ENCODE results near the gene TOP1. TPM values are rescaled to one million over a fixed set of nuclear protein-coding genes. Genes with fewer than 3 reads are reported as not detected.
"Not testable (repeated sequence)": the region's sequence is repeated elsewhere in the genome, so short reads cannot be mapped to it uniquely, and the experiment has no call there.

Gene TOP1
- total RNA-seq, 2 donors from 2014 or later = 78.8 to 82.5 TPM

DNA sequence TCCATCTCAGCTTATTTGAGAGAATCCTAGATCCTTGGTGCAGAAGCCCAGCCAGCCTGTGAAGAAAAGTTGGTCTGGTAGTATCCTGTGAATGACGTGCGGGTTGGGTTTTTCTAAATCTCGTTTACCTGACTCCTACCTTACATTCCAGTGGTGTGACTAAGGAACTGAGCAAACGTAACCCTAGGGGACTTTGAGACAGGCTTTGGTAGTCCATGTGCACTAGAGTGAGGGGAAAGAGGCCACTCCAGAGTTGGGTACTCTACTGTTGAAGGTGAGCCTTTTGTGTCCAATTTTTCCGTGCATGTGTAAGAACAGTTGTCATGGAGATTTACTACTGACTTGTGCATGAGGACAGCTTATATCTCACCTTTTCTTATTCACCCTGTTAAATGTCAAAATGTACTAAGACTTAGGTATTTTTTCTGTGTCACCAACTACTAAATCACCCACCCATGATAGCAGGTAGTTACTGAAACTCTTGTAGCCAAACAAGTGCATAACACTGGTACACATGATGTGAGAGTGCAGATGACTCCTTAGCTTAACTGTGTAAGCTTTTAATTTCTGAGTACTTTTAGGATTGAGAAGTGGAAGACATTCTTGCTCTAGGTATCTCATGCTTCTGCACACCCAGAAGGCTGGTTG, 82.4 kb downstream of the TOP1 start:
- H3K27me3 Mint-ChIP-seq (ENCODE audit: insufficient read depth) = no peaks in the 10 kb centered on the region
- no peak overlapping the region for H3K4me3 ChIP-seq (ENCODE audit: low read length)
- H3K27ac Mint-ChIP-seq = peak overlapping the region; percentile 74
- H3K4me1 ChIP-seq (ENCODE audit: control insufficient read depth, insufficient read depth, low read length) = peaks cover 4% of the 10 kb centered on the region
- peaks cover 9% of the 10 kb centered on the region for H3K4me1 Mint-ChIP-seq
- H3K36me3 Mint-ChIP-seq (ENCODE audit: low read depth) = peaks cover 72% of the 10 kb centered on the region
- DNase-seq = no peak
- peaks cover 88% of the 10 kb centered on the region for H3K36me3 ChIP-seq (ENCODE audit: control insufficient read depth, insufficient read depth, low read length)
- no peaks in the 10 kb centered on the region for H3K27me3 ChIP-seq (ENCODE audit: control insufficient read depth, insufficient read depth, low read length, poor library complexity, severe bottlenecking)
- no peak overlapping the region for H3K9ac ChIP-seq (ENCODE audit: extremely low read depth, low read length, poor library complexity, severe bottlenecking)
- 82 to 84% methylated on average over 5 of the region's 5 CpGs for WGBS, 2 experiments (ENCODE audit: insufficient coverage in 1 of 2, insufficient read length in 1 of 2)
- H3K27ac ChIP-seq (ENCODE audit: low read depth, low read length) = no peak overlapping the region
- H3K9me3 ChIP-seq (ENCODE audit: control insufficient read depth, low read length) = no peaks in the 10 kb centered on the region
- H3K9me3 Mint-ChIP-seq = no peaks in the 10 kb centered on the region
- TF ChIP-seq, protein P1, sequence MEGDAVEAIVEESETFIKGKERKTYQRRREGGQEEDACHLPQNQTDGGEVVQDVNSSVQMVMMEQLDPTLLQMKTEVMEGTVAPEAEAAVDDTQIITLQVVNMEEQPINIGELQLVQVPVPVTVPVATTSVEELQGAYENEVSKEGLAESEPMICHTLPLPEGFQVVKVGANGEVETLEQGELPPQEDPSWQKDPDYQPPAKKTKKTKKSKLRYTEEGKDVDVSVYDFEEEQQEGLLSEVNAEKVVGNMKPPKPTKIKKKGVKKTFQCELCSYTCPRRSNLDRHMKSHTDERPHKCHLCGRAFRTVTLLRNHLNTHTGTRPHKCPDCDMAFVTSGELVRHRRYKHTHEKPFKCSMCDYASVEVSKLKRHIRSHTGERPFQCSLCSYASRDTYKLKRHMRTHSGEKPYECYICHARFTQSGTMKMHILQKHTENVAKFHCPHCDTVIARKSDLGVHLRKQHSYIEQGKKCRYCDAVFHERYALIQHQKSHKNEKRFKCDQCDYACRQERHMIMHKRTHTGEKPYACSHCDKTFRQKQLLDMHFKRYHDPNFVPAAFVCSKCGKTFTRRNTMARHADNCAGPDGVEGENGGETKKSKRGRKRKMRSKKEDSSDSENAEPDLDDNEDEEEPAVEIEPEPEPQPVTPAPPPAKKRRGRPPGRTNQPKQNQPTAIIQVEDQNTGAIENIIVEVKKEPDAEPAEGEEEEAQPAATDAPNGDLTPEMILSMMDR (conservative IDR thresholded peaks at IDR 0.05) = no peak
- no peak overlapping the region for H3K4me3 Mint-ChIP-seq

DNA sequence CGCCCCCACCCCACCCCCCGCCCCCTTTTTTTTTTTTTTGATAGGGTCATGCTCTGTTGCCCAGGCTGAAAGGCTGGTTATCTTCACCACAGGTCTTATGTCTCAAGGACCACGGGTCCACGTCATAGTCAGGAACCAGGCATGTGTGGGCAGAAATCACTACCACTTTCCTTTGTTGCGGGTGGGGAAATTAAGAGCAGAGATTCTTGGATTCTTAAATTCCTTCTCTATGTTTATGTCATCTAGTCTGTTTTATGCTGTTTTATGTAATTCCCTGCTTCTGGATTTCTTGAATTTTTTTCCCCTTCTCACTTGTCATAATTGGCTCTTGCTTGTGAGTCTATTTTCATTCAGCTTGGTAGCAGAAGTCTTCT, 82.9 kb downstream of the TOP1 start:
- no peaks in the 10 kb centered on the region for H3K27me3 ChIP-seq (ENCODE audit: control insufficient read depth, insufficient read depth, low read length, poor library complexity, severe bottlenecking)
- WGBS, 2 experiments (ENCODE audit: insufficient coverage in 1 of 2, insufficient read length in 1 of 2) = 96 to 100% methylated on average over 1 to 4 of the region's 5 CpGs
- DNase-seq = no peak
- peaks cover 88% of the 10 kb centered on the region for H3K36me3 ChIP-seq (ENCODE audit: control insufficient read depth, insufficient read depth, low read length)
- peaks cover 4% of the 10 kb centered on the region for H3K4me1 ChIP-seq (ENCODE audit: control insufficient read depth, insufficient read depth, low read length)
- Mint-ChIP-seq H3K9me3 (no peaks in the 10 kb centered on the region), H3K27me3 (ENCODE audit: insufficient read depth) (no peaks in the 10 kb centered on the region), H3K36me3 (ENCODE audit: low read depth) (peaks cover 77% of the 10 kb centered on the region), H3K27ac (peak overlapping the region; percentile 20), H3K4me1 (peaks cover 9% of the 10 kb centered on the region), H3K4me3 (no peak overlapping the region)
- H3K9me3 ChIP-seq (ENCODE audit: control insufficient read depth, low read length) = no peaks in the 10 kb centered on the region
- H3K4me3 ChIP-seq (ENCODE audit: low read length) = no peak overlapping the region
- TF ChIP-seq, protein P1 (conservative IDR thresholded peaks at IDR 0.05) = no peak
- H3K27ac ChIP-seq (ENCODE audit: low read depth, low read length) = no peak overlapping the region
- no peak overlapping the region for H3K9ac ChIP-seq (ENCODE audit: extremely low read depth, low read length, poor library complexity, severe bottlenecking)

GRCh38 chr20:41116282-41116956, 87.8 kb downstream of the TOP1 start:
- Mint-ChIP-seq H3K4me1 (no peaks in the 10 kb centered on the region), H3K27ac (no peak overlapping the region), H3K9me3 (no peaks in the 10 kb centered on the region), H3K27me3 (ENCODE audit: insufficient read depth) (no peaks in the 10 kb centered on the region), H3K36me3 (ENCODE audit: low read depth) (peaks cover 84% of the 10 kb centered on the region), H3K4me3 (no peak overlapping the region)
- TF ChIP-seq, protein P1 (conservative IDR thresholded peaks at IDR 0.05) = no peak
- no peak overlapping the region for H3K4me3 ChIP-seq (ENCODE audit: low read length)
- 95 to 98% methylated on average over 4 to 6 of the region's 6 CpGs for WGBS, 2 experiments (ENCODE audit: insufficient coverage in 1 of 2, insufficient read length in 1 of 2)
- peaks cover 92% of the 10 kb centered on the region for H3K36me3 ChIP-seq (ENCODE audit: control insufficient read depth, insufficient read depth, low read length)
- no peak overlapping the region for H3K27ac ChIP-seq (ENCODE audit: low read depth, low read length)
- H3K4me1 ChIP-seq (ENCODE audit: control insufficient read depth, insufficient read depth, low read length) = no peaks in the 10 kb centered on the region
- no peak for DNase-seq
- H3K9me3 ChIP-seq (ENCODE audit: control insufficient read depth, low read length) = no peaks in the 10 kb centered on the region
- H3K9ac ChIP-seq (ENCODE audit: extremely low read depth, low read length, poor library complexity, severe bottlenecking) = no peak overlapping the region
- no peaks in the 10 kb centered on the region for H3K27me3 ChIP-seq (ENCODE audit: control insufficient read depth, insufficient read depth, low read length, poor library complexity, severe bottlenecking)

- not testable (repeated sequence) for H3K27me3 Mint-ChIP-seq (ENCODE audit: insufficient read depth); H3K9ac ChIP-seq (ENCODE audit: extremely low read depth, low read length, poor library complexity, severe bottlenecking); H3K27me3 ChIP-seq (ENCODE audit: control insufficient read depth, insufficient read depth, low read length, poor library complexity, severe bottlenecking); H3K9me3 Mint-ChIP-seq; H3K4me1 ChIP-seq (ENCODE audit: control insufficient read depth, insufficient read depth, low read length); H3K4me3 Mint-ChIP-seq; H3K9me3 ChIP-seq (ENCODE audit: control insufficient read depth, low read length); H3K27ac Mint-ChIP-seq; H3K27ac ChIP-seq (ENCODE audit: low read depth, low read length); H3K4me3 ChIP-seq (ENCODE audit: low read length); DNase-seq; H3K4me1 Mint-ChIP-seq
- peaks cover 83% of the 10 kb centered on the region for H3K36me3 Mint-ChIP-seq (ENCODE audit: low read depth)
- 91 to 94% methylated on average over 6 of the region's 6 CpGs for whole genome bisulfite sequencing, 2 experiments (ENCODE audit: insufficient coverage in 1 of 2, insufficient read length in 1 of 2)
- H3K36me3 ChIP-seq (ENCODE audit: control insufficient read depth, insufficient read depth, low read length) = peaks cover 93% of the 10 kb centered on the region
Measured at GRCh38 chr20:41118159-41118558, 89.5 kb downstream of the TOP1 start.
